Measurements from ENCODE around the gene CPEB4.

Gene CPEB4

DNA sequence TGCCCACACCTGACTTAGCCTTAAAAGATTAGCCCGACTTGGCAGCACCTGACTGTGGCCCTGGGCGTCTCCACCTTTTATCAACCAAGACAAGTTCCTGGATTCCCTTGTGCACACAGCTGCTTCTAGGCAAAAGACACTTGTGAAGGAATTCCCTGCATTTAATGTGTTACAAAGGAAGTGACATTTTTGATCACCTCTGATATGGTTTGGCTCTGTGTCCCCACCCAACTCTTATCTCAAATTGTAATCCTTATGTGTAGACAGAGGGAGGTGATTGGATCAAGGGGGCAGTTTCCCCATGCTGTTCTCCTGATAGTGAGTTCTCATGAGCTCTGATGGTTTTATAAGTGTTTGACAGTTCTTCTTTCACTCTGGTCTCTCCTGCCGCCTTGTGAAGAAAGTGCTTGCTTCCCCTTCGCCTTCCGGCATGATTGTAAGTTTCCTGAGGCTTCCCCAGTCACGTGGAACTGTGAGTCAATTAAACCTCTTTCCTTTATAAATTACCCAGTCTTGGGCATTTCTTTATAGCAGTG is 2.6 kb upstream of the CPEB4 start:
- no peak for DNase-seq (ENCODE audit: low read depth)

DNA sequence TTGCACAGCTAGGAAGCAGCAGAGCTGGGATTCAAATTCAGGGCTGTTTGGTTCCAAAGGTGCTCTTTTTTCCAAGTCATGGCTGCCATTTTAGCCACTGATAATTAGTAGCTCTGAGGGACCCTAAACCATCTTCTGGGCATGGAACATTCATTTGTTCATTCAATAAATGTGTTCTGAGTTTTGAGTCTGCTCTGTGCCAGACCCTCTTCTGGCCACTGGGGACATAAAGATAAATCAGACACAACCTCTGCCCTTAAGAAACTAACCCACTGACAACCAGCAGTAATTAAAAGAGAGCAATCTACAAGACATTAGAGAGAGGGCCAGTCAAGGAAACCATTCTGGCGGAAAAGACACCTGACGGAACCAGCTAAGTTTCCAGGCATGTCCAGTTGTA is 2.0 kb upstream of the CPEB4 start:
- DNase-seq (ENCODE audit: low read depth), result no peak

GRCh38 chr5:173888473-173889131 is 453 bp downstream of the CPEB4 start:
- DNase-seq (ENCODE audit: low read depth), result no peak

GRCh38 chr5:173890195-173890991 is 2.2 kb downstream of the CPEB4 start:
- DNase-seq (ENCODE audit: low read depth), result no peak

DNA sequence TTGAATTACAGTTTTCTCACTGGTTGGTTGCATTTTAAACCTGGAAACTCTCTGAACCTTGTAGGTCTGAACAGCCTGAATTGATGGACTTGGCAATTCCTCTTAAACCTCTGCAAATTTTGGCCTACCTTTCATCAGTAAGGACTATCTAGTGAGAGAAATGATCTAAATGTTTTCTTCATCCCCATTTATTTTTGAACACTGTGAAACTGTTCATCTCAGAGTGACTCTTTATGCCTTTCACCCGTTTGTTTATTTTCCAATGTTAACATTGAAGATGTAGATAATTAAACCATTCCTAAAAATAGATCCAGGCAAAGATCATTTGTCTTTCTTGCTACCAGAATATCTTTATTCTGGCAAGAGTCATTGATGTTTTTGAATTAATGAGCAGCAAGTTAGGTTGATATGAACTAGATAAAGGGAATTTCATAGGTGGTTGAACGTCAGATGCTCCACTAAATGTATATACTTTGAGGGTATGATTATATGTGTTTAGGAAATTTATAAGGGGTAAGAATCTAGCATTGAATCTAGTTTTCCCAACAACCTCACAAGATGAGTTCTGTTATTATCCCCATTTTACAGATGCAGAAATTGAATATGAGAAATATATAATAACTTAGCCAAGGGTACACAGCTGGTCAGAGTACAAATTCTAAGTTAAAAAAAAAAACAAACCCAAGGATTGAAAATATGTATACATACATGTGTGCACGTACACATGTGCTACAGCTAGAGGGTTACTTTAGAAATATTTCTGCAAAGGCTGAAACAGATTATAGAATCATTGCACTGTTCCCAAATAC is 3.4 kb downstream of the CPEB4 start:
- no peak for DNase-seq (ENCODE audit: low read depth)

- DNase-seq (ENCODE audit: low read depth), result no peak
Measured at GRCh38 chr5:173893192-173893561, 5.0 kb downstream of the CPEB4 start.

DNA sequence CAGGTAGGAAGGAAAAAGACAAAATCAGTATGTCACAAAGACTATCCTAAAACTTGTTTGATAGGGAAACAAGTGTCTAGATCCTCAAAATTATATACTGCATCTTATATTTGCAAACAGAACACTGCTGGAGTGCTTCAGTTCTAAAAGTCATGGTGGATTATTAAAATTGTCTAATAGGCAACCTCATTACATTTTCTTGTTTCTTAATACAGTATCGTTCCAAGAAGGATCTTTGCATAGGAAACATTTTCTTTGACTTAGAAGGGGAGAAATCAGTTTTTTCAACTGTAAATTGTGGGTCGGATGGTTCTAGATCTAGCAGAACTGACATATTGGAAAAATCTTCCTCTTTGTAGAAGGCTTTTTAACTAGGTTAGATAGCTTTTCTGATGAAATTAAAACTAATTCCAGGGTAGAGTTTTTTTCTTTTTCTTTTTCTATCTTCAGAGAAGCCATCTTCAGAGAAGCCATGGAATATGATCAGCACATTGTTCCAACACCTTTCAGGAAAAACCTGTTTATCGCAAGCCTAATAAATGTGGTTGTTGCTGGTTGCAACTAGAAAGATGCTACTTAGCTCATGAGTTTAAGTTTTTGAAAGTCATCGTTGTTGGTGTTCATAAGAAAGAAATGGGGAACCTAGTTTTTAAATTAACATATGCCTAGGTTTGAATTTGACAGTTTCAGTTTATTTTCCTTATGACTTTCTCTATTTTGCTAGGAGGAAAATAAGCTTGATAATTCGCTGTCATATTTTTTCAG is 7.4 kb downstream of the CPEB4 start:
- DNase-seq (ENCODE audit: low read depth), result no peak

DNA sequence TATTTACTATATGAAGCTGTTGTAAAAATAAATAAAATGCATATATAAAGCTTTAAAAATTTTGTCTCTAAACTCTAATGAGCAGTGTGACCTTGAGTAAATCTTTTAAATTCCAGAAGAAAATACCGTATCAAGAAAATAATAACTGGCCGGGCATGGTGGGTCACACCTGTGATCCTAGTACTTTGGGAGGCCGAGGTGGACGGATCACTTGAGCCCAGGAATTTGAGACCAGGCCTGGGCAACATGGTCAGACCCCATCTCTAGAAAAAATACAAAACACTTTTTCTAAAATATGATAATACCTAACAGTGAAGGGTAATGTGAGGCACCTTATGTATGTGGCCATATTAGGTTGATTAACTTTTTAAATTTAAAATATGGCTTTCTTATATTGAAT is 8.5 kb downstream of the CPEB4 start:
- no peak for DNase-seq (ENCODE audit: low read depth)

DNA sequence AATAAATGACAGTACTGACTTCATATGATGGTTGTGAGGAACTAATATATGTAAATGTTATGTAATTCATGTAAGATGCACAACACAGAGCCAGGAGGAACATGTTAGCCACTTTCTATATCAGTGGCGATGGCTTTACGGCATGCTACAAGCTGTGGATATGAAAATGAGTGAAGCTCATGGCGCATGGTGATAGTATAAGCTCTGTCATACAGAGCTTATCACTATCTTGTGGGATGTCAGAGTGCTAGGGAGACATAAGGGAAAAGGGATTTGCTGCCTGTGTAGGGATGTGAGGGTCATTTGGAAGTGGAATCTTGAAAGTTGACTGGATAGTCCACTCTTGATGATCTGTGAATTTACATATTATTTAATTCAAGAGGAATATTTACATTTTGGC is 13.6 kb downstream of the CPEB4 start:
- DNase-seq (ENCODE audit: low read depth), result no peak

DNA sequence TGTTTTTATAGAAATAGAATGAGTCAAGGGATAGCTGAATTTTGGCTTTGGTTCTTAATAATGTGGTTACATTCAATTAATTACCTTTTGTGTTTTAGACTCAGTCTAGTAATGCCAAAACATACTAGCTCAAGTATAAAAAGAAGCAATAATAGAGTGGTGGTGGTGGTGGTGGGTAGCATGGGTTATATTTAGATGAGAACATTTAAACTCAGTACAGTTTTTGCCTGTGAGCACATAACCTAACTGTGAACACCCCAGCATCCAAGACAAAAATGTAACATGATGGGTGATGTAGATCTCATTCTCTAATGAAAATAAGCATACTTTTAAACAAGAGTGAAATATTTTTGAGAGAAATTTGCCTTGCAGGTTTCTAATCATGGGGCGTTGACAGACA is 14.2 kb downstream of the CPEB4 start:
- no peak for DNase-seq (ENCODE audit: low read depth)

DNA sequence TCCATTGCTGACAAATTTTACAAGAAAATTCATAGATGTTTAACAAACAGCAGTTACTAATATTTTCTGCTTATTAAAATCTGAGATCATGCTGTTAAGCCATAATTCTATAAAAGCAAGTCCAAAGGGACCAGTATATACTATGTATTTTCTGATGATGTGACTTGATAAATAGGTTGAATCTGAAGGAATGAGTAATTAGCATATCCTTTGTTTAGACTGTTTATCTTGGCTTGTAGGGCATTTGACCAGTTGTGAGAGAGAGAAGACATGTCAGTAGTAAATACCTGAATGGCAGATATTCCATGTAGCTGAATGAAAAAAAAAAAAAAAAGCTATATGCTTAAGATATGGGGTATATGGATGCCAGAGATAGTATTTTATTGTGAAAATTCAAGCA is 14.6 kb downstream of the CPEB4 start:
- no peak for DNase-seq (ENCODE audit: low read depth)

DNA sequence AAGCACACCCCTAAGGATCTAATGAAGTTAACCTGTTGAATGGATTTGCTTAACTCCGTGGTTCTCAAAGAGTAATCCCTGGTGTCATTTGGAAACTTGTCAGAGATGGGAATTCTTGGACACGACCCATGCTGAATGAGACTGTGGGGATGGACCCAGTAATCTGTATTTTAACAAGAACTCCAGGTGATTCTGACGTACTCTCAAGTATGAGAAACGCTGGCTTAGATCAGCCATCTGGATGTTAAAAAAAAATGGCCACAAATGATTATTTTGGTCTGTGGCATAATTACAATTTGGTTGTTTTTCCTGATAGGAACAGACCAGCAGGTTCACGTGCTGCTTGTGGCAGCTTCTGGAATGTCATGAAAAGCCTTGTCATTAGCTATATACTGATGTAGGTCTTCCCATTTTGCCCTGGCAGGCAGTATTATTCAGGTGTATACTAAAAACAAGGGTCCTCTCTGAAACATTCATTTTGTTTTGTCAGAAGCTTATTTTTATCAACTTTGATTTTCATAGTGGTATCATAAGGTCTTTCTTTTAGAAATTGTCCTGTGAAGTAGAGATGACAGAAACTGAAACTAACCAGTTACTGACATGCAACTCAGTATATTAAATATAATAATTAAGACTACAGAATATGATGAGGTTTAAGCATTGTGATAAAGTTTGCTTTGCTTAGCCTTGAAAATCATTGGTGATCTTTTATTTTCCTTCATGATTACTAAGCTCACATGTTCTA is 15.4 kb downstream of the CPEB4 start:
- DNase-seq (ENCODE audit: low read depth), result no peak

DNA sequence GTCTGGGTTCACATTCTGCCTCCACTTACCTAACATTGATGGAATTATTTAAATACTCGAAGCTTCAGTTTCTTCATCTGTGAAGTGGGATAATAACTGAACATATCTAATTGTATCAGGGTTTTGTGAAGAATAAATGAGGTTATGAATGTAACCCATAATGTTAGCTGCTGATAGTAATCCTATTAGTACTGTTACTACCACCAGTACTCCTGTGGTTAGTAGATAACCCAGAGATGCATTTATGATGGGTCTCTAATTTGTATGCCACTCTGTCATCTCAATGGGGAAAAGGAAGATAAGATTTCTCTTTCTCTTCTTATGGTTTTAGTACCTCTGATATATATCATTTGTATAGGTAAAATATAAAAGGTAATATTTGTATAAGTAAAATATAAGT is 16.0 kb downstream of the CPEB4 start:
- no peak for DNase-seq (ENCODE audit: low read depth)

GRCh38 chr5:173907284-173907683 is 19.1 kb downstream of the CPEB4 start:
- no peak for DNase-seq (ENCODE audit: low read depth)

DNA sequence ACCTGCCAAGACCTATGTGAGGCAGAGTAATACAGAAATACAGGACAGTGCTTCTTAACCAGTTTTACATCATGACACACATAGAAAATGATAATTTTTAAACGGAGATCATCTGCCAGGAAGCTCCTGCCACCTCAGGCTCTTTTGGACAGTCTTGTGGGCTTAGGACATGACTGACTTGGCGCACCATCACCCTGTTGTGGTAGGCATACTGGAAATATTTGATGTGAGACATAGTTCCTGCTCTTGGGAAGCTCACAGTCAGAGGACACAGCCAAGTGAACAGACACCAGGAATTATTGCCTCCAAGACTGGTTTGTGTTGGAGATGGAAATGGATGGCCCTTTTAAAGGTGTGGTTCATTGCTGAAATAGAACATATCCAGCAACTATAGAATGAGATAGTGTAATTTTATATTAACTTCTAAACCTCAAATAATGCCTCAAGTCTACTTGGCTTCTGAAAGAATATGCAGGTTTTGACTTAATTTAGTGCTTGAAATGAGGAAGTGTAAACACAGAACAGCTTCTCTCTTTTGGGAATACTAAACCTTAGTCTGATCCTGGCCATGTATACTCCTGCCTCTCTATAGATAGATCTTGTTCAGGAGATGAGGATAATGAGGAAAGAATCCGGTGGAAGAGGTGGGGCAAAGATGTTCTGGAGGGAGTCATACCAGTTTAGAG is 19.7 kb downstream of the CPEB4 start:
- no peak for DNase-seq (ENCODE audit: low read depth)

GRCh38 chr5:173909199-173909598 is 21.1 kb downstream of the CPEB4 start:
- no peak for DNase-seq (ENCODE audit: low read depth)

DNA sequence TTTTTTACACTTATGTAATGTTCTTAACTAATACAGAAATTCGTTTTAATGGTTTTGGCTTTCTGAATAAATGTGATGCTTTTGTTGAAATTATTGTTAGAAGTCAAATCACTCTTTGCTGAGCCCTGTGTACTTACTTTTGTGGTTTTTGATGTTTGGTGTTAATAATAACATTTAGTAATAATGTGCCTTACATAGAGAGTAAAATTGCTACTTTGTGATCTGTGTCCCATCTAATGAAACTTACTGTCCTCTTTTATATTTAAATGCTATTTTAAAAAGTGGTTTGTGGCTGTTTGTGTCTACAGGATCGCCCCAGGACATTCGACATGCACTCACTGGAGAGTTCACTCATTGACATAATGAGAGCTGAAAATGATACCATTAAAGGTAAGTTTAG is 22.1 kb downstream of the CPEB4 start:
- no peak for DNase-seq (ENCODE audit: low read depth)

- no peak for DNase-seq (ENCODE audit: low read depth)
Measured at GRCh38 chr5:173911623-173912022, 23.5 kb downstream of the CPEB4 start.

DNA sequence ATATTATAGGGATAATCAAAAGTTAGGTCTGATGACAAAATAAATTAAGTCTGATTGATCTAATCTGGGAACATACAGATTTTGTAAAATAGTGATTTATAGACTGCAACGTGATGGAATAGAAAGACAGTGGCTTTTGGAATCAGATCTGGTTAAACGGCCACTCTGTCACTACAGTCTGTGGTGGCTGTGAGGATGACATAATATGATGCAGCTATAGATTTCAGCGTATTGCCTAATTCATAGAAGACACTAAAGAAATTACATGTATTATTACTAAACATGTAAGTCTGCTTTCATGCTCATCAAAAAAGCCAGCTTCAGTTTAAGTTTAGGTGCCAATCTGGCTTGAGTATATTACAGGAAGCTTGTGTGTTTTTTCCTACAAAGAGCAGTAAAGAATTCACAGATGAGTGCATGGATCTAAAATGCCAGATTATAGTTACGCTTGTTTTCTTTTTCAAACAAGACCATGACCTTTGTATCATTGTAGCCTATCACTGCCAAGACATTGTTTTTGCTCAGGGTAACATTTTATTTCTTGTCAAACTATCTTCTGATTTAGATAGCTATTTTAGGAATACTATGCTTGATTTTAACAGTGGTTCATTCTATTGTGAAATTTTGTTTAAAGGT is 25.7 kb downstream of the CPEB4 start:
- no peak for DNase-seq (ENCODE audit: low read depth)

- no peak for DNase-seq (ENCODE audit: low read depth)
Measured at GRCh38 chr5:173915310-173916014, 27.3 kb downstream of the CPEB4 start.

Data from activated T-cell treated with anti-CD3 and anti-CD28 coated beads for 1 hour (primary cell).